HCT116 (cell line): Measurements from ENCODE around the gene SMIM41. TPM values are rescaled to one million over a fixed set of nuclear protein-coding genes. Genes with fewer than 3 reads are reported as not detected.

Experiments
- ATAC-seq: fragments of 200-7000 bp; cut with Tn5 transposase; 2 replicates; pipeline ENCODE4 v1.9.1; 2020; ENCODE audit warnings: mild to moderate bottlenecking, moderate library complexity
- BruUV-seq: library from RNA; stranded (reverse); fragments of 400-500 nt; replicated peaks from 2 replicates; lab custom pipeline; 2021; lab: Mats Ljungman, UMichigan
- CTCF ChIA-PET: fragments of 300-600 bp; sonication (Branson Sonifier 250); formaldehyde crosslinking; loops from one replicate; lab custom pipeline; 2021; ENCODE audit warnings: antibody characterized with exemption; lab: Charles Lee
- POLR2A ChIA-PET: fragments of 300-600, 350-600 bp; sonication (Branson Sonifier 250); formaldehyde crosslinking; loops from one replicate; lab custom pipeline; 2021; ENCODE audit warnings: antibody characterized with exemption; lab: Charles Lee
- RAD21 ChIA-PET, 2 experiments: fragments of 300-600 bp; sonication (Branson Sonifier 250); formaldehyde crosslinking; loops; one replicate each; lab custom pipeline; 2023; ENCODE audit warnings: low total read pairs in 2 of 2; ENCODE audit not compliant: uncharacterized antibody in 2 of 2, unreplicated experiment in 2 of 2, low non-redundant PET in 1 of 2; lab: Charles Lee
- DNase-seq: peaks from one replicate; pipeline ENCODE4 v3.0.0-alpha.2; 2010; ENCODE audit warnings: low read depth, low spot score
- H2AFZ ChIP-seq: fragments of 200-600 bp; shearing (Covaris generic), sonication (generic); 2 replicates; pipeline ENCODE4 v1.6.1; 2017; ENCODE audit warnings: low read depth, mixed run types, mixed read lengths, antibody characterized with exemption, low read length; ENCODE audit not compliant: poor library complexity, severe bottlenecking
- H3K27ac ChIP-seq: 2 replicates; pipeline ENCODE4 v1.5.1; 2012; ENCODE audit warnings: low read depth, low read length
- H3K27me3 ChIP-seq: fragments of 200-600 bp; sonication (generic); 2 replicates; pipeline ENCODE4 v1.6.1; 2016; ENCODE audit warnings: mixed run types, low read length, mixed read lengths; ENCODE audit not compliant: insufficient read depth
- H3K36me3 ChIP-seq, 2 experiments: fragments of 200-500 bp in 1 of 2; fragments of 200-600 bp in 1 of 2; sonication (Bioruptor generic) in 1 of 2; sonication (generic) in 1 of 2; 2 replicates each; pipeline versions ENCODE4 v1.5.1 to v1.6.1; 2014 to 2016; ENCODE audit warnings: low read length in 2 of 2, inconsistent platforms in 1 of 2, mixed read lengths in 1 of 2, mixed run types in 1 of 2; ENCODE audit not compliant: insufficient read depth in 2 of 2, control insufficient read depth in 1 of 2
- H3K4me1 ChIP-seq, 2 experiments: fragments of 200-600 bp in 1 of 2; sonication (generic) in 1 of 2; 2 replicates each; pipeline versions ENCODE4 v1.5.1 to v1.6.1; 2012 to 2017; ENCODE audit warnings: low read length in 2 of 2, inconsistent platforms in 1 of 2, mild to moderate bottlenecking in 1 of 2, mixed read lengths in 1 of 2, mixed run types in 1 of 2, moderate library complexity in 1 of 2; ENCODE audit not compliant: insufficient read depth in 2 of 2, control insufficient read depth in 1 of 2
- H3K4me2 ChIP-seq: fragments of 200-600 bp; sonication (generic); 2 replicates; pipeline ENCODE4 v1.6.1; 2017; ENCODE audit warnings: mixed run types, low read length, mixed read lengths
- H3K4me3 ChIP-seq, 2 experiments: fragments of 200-600 bp in 1 of 2; sonication (generic) in 1 of 2; replicated peaks in 1 of 2; 2 replicates each; pipeline ENCODE4 v1.5.1; 2011 to 2016; ENCODE audit warnings: low read length in 2 of 2, control low read depth in 1 of 2, low read depth in 1 of 2, mild to moderate bottlenecking in 1 of 2, mixed read lengths in 1 of 2, mixed run types in 1 of 2
- H3K79me2 ChIP-seq: fragments of 200-600 bp; sonication (generic); 2 replicates; pipeline ENCODE4 v1.6.1; 2017; ENCODE audit warnings: mild to moderate bottlenecking, mixed run types, low read length, moderate library complexity, mixed read lengths; ENCODE audit not compliant: insufficient read depth
- H3K9ac ChIP-seq: fragments of 200-600 bp; sonication (generic); 2 replicates; pipeline ENCODE4 v1.6.1; 2016; ENCODE audit warnings: low read length, mixed read lengths
- H3K9me2 ChIP-seq: fragments of 200-600 bp; sonication (generic), shearing (Covaris generic); 2 replicates; pipeline ENCODE4 v1.6.1; 2017; ENCODE audit warnings: mixed run types, mild to moderate bottlenecking, moderate library complexity; ENCODE audit not compliant: insufficient read depth
- H3K9me3 ChIP-seq, 2 experiments: fragments of 200-500 bp in 1 of 2; fragments of 200-600 bp in 1 of 2; sonication (Bioruptor generic) in 1 of 2; sonication (generic) in 1 of 2; 2 replicates each; pipeline ENCODE4 v1.6.1; 2014 to 2017; ENCODE audit warnings: low read length in 2 of 2, mixed read lengths in 2 of 2, inconsistent platforms in 1 of 2, low read depth in 1 of 2, mild to moderate bottlenecking in 1 of 2, mixed run types in 1 of 2, moderate library complexity in 1 of 2; ENCODE audit not compliant: control insufficient read depth in 1 of 2, insufficient read depth in 1 of 2
- H4K20me1 ChIP-seq: fragments of 200-600 bp; sonication (generic), shearing (Covaris generic); 2 replicates; pipeline ENCODE4 v1.6.1; 2017; ENCODE audit warnings: mixed run types, mild to moderate bottlenecking, moderate library complexity; ENCODE audit not compliant: insufficient read depth
- CEBPB ChIP-seq: IDR thresholded peaks from 2 replicates; pipeline ENCODE4 v1.6.1; 2012; ENCODE audit warnings: low read depth
- EGR1 ChIP-seq: IDR thresholded peaks from 2 replicates; pipeline ENCODE4 v1.6.1; 2012; ENCODE audit warnings: low read depth
- EZH2 ChIP-seq: fragments of 200-600 bp; sonication (generic); IDR thresholded peaks from 2 replicates; pipeline ENCODE4 v1.6.1; 2017; ENCODE audit warnings: antibody characterized with exemption, mixed run types
- REST ChIP-seq: IDR thresholded peaks from 2 replicates; pipeline ENCODE4 v1.6.1; 2012; ENCODE audit warnings: low read depth
- SP1 ChIP-seq: IDR thresholded peaks from 2 replicates; pipeline ENCODE4 v1.6.1; 2012; ENCODE audit warnings: low read depth
- ZNF274 ChIP-seq: fragments of 200-500 bp; sonication (Bioruptor generic); IDR thresholded peaks from 2 replicates; pipeline ENCODE4 v1.6.1; 2014; ENCODE audit warnings: mild to moderate bottlenecking, low read depth, low read length, inconsistent platforms
- intact Hi-C: fragments of 100-400 bp; cut with micrococcal nuclease; formaldehyde crosslinking; loops from 2 replicates; pipeline ENCODE4 v1.10.0; 2022
- total RNA-seq: library from RNA; stranded (reverse); gene quantifications from one replicate; pipeline ENCODE4 v1.2.1, GENCODE V29; 2021; ENCODE audit not compliant: unreplicated experiment

SMIM41 gene
- total RNA-seq, 1 experiment from 2014 or later: not detected

DNA sequence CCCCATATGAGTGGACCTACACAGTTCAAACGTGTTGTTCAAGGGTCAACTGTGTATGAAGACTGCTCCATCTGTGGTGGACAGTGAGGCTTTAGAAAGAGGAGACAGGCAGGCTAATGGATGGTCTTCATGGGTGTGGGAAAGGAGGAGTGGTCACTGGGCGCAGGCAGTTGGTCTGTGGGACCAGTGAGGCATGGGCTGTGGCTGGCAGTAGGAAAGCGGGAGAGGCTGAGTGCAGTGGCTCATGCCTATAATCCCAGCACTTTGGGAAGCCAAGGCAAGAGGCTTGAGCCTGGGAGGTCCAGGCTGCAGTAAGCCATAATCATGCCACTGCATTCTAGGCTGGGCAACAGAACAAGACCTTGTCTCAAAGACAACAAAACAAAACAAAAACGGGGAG is 30.2 kb upstream of the SMIM41 start:
- CTCF ChIA-PET: interaction anchor here (1.1 kb wide), 1 partner anchor 24 kb away, joined by 3 read pairs; no protein-coding TSS in a partner anchor

More for the DNA sequence above, 30.2 kb upstream of the SMIM41 start:
- no peaks in the 10 kb centered on the region for H3K9me3 ChIP-seq
- peaks cover 22 to 56% of the 10 kb centered on the region in 2 experiments for H3K4me1 ChIP-seq
- no TSS peak for BruUV-seq
- peak overlapping the region; percentile 92; the same call in 1 of the 2 replicates for H3K27ac ChIP-seq
- intact Hi-C loops: no loop called here
- H4K20me1 ChIP-seq: no peaks in the 10 kb centered on the region
- H2AFZ ChIP-seq: no peak overlapping the region
- ChIA-PET POLR2A (no interaction called here), RAD21 (no interaction called here)
- DNase-seq (no peak), ATAC-seq (no peak)
- H3K4me3 ChIP-seq: no peak overlapping the region
- TF ChIP-seq EZH2 (no peak), EGR1 (no peak), REST (no peak), CEBPB (no peak), SP1 (no peak), ZNF274 (no peak)
- H3K4me2 ChIP-seq: 0 out of 2 replicates have a peak overlapping the region, but pooled peaks have one; percentile 99
- H3K9ac ChIP-seq: peak overlapping the region; percentile 85; the same call in 1 of the 2 replicates
- H3K36me3 ChIP-seq: no peaks in the 10 kb centered on the region
- H3K9me2 ChIP-seq: no peaks in the 10 kb centered on the region
- H3K27me3 ChIP-seq: no peaks in the 10 kb centered on the region
- peaks cover 28% of the 10 kb centered on the region; the same call in 1 of the 2 replicates for H3K79me2 ChIP-seq
